Stimulated activated CD8-positive, alpha-beta memory T cell treated with anti-CD3 and anti-CD28 coated beads, Interleukin-15, amount 100 ng/mL, for 1 hour (primary cell): ENCODE measurements around the gene SLC27A5.
"Not testable (repeated sequence)": the region's sequence is repeated elsewhere in the genome, so short reads cannot be mapped to it uniquely, and the experiment has no call there.

Source experiments
- DNase-seq: peaks from one replicate; pipeline ENCODE4 v3.0.0-alpha.2; 2020; ENCODE audit warnings: low read depth

Gene SLC27A5

DNA sequence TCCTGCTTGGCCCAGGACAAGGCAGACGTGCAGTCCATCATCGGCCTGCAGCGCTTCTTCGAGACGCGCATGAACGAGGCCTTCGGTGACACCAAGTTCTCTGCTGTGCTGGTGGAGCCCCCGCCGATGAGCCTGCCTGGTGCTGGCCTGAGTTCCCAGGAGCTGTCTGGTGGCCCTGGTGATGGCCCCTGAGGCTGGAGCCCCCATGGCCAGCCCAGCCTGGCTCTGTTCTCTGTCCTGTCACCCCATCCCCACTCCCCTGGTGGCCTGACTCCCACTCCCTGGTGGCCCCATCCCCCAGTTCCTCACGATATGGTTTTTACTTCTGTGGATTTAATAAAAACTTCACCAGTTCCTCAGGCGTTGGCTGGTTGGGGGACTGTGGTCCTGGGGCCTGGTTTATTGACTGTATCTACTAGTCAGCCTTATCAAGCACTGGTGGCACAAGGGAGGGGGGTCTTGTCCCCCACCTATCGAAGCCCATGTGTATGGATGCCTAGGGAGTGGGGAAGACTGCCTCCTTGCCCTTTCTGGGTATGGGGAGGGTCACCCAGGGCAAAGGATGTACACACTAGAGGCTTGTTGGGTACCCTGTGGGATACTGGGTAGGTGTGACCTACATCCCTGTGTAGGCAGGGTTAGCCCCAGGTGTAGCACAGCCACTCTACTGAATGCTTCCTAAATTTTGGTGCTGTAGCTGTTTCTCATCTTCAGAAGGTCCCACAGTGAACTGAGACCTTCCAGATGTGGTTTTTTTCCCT is 38.8 kb upstream of the SLC27A5 start:
- DNase-seq = no peak

DNA sequence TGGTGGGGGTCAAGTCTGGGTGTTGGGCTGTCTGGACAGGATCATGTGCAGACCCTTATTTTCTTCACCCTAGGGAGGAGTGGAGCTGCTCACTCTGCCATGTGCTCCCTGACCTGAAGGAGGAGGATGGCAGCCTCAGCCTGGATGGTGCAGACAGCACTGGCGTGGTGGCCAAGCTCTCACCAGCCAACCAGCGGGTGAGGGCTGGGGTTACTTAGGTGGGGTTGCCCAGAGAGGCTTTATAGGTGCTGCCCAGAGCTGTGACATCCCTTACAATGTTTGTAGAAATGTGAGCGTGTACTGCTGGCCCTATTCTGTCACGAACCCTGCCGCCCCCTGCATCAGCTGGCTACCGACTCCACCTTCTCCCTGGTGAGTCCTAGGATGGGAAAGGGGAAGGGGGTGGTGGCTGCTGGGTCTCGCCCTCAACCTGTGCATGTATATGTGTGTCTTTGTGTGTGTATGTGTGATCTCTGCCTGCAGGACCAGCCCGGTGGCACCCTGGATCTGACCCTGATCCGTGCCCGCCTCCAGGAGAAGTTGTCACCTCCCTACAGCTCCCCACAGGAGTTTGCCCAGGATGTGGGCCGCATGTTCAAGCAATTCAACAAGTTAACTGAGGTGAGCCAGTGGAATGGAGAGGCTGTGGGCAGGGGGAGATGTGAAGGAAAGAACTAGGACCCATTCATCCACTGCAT is 38.0 kb upstream of the SLC27A5 start:
- no peak for DNase-seq

DNA sequence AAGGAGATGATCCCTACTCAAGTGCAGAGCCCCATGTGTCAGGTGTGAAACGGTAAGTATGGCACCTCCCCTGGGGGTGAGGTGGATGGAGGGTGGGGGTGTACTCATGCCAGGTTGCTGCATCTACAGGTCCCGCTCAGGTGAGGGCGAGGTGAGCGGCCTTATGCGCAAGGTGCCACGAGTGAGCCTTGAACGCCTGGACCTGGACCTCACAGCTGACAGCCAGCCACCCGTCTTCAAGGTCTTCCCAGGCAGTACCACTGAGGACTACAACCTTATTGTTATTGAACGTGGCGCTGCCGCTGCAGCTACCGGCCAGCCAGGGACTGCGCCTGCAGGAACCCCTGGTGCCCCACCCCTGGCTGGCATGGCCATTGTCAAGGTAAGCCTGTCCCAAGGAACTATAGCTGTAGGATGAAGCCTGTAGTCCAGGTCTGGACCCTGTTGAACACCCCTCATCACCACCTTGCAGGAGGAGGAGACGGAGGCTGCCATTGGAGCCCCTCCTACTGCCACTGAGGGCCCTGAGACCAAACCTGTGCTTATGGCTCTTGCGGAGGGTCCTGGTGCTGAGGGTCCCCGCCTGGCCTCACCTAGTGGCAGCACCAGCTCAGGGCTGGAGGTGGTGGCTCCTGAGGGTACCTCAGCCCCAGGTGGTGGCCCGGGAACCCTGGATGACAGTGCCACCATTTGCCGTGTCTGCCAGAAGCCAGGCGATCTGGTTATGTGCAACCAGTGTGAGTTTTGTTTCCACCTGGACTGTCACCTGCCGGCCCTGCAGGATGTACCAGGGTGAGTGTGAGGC is 37.3 kb upstream of the SLC27A5 start:
- DNase-seq = no peak

GRCh38 chr19:58547323-58548312 is 35.8 kb upstream of the SLC27A5 start:
- no peak for DNase-seq

- DNase-seq = no peak
Observed at GRCh38 chr19:58546019-58546530, 34.3 kb upstream of the SLC27A5 start.

DNA sequence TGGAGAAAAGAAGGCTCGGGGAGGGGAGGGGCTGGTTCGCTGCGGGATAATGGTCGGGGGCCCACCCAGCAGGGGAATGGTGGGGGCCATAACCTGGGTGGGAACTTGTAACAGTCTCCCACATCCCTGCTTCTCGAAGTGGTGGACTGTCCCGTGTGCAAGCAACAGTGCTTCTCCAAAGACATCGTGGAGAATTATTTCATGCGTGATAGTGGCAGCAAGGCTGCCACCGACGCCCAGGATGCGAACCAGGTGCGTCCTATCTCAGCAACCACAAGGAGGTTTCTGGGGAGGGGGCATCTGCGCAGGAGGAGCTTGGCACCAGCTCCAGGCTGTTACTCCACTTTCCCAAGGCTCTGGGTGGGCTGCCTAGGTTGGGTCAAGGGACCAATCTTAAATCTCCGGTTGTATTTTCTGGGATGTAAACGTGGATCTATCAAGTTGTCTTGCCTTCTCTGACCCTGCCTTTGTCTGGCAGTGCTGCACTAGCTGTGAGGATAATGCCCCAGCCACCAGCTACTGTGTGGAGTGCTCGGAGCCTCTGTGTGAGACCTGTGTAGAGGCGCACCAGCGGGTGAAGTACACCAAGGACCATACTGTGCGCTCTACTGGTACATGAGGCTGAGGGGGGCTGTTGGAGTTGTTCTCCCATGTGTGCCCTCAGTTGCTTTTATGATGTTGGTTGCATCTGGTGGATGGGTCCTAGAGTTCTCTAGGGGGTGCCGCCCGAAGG is 33.7 kb upstream of the SLC27A5 start:
- DNase-seq = no peak

DNA sequence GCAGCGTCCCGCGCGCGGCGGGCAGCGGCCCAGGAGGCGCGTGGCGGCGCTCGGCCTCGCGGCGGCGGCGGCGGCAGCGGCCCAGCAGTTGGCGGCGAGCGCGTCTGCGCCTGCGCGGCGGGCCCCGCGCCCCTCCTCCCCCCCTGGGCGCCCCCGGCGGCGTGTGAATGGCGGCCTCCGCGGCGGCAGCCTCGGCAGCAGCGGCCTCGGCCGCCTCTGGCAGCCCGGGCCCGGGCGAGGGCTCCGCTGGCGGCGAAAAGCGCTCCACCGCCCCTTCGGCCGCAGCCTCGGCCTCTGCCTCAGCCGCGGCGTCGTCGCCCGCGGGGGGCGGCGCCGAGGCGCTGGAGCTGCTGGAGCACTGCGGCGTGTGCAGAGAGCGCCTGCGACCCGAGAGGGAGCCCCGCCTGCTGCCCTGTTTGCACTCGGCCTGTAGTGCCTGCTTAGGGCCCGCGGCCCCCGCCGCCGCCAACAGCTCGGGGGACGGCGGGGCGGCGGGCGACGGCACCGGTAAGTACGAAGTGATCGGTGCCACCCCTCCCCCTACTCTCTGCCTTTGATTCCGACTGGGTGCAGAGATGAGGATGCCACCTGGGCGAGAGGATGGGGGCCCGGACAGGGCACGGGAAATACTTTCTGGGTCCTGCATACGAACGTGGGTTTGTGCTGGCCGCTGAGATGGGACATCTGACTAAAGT is 32.9 kb upstream of the SLC27A5 start:
- peak; percentile 39 for DNase-seq

- peak; percentile 100 for DNase-seq
Observed at GRCh38 chr19:58543826-58544590, 32.2 kb upstream of the SLC27A5 start, which contains the start of gene TRIM28. TSS of gene TRIM28 (plus strand) at chr19:58544064. CDS start at chr19:58544758, 694 bp downstream.

- not testable (repeated sequence) for DNase-seq
Observed at GRCh38 chr19:58542641-58543372, 31.0 kb upstream of the SLC27A5 start.

DNA sequence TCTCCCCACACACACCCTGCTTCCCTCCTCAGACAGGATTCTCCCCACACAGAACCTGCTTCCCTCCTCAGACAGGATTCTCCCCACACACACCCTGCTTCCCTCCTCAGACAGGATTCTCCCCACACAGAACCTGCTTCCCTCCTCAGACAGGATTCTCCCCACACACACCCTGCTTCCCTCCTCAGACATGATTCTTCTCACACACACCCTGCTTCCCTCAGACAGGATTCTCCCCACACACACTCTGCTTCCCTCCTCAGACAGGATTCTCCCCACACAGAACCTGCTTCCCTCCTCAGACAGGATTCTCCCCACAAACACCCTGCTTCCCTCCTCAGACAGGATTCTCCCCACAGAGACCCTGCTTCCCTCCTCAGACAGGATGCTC is 27.4 kb upstream of the SLC27A5 start:
- not testable (repeated sequence) for DNase-seq

DNA sequence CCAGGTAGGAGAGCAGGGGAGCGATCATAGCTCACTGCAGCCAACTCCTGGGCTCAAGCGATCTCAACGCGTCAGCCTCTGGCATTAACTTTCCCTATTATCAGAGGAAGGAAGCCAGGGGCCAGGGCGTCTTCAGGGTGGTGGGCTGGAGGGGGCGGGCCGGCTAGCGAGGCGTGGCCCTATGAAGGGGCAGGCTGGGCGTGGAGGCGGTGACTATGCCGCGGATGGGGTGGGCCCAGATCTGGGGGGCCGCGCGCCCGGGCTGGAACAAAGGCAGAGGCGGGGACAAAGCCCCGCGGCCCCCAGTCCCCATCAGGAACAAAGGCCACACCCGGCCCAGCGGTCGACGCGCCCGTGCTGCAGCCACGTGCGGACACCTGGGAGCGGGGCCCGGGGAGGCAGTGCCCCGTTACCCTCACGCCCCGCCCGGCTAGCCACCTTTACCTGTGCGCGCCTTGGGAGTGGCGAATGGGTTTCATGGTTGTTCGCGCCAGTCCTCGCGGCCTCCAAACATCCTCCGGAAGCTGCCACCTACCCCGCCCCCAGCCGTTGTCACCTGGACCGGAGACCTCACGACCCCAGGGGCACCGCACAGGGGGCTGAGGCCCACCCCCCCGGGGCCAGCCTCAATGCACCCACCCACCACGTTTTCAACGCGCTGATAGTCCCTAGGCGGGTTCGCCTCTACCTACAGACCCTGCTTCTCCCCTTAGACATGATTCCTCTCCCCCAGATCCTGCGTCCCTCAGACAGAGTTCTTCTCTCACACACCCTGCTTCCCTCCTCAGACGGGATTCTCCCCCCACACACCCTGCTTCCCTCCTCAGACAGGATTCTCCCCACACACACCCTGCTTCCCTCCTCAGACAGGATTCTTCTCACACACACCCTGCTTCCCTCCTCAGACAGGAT is 26.7 kb upstream of the SLC27A5 start:
- DNase-seq = no peak

- DNase-seq = no peak
Observed at GRCh38 chr19:58536852-58537798, 25.3 kb upstream of the SLC27A5 start.

- no peak for DNase-seq
Observed at GRCh38 chr19:58535857-58536256, 24.1 kb upstream of the SLC27A5 start.

- no peak for DNase-seq
Observed at GRCh38 chr19:58531034-58531840, 19.4 kb upstream of the SLC27A5 start.

DNA sequence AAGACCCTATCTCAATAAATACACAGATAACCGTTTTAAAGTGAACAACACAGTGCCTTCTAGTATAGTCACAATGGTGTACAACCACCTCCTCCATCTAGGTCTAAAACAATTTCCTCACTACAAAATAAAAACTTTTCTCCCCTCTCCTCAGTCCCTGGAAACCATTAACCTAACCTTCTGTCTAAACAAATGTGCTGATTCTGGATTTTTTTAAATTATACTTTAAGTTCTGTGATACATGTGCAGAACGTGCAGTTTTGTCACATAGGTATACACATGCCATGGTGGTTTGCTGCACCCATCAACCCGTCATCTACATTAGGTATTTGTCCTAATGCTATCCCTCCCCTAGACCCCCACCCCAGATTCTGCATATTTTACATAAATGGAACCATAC is 17.6 kb upstream of the SLC27A5 start:
- no peak for DNase-seq
